ENCODE measurements around the gene SET. TPM values are rescaled to one million over a fixed set of nuclear protein-coding genes. Genes with fewer than 3 reads are reported as not detected.

SET gene
- total and polyA plus RNA-seq, 2 experiments from 2014 or later: 949 to 1,261 TPM

DNA sequence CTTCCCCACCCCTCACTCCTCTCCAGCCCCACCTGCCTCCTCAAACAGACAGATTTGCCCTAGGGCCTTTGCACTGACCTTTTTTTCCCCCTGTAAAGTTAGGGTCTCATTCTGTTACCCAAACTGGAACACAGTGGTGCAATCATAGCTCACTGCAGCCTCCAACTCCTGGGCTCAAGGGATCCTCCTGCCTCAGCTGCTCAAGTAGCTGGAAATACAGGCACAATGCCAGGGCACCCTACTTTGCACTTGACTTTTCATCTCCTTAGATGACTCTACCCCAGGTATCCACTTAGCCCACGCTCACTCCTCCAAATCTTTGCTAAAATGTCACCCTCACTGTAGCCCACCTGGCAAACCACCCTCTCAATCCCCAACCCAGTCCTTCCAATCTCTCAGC, 34.5 kb upstream of the SET start (continued):
- no peak for TF ChIP-seq ZNF114 (CRISPR knock-in tag; IDR thresholded peaks at IDR 0.05)
- TF ChIP-seq ZNF331 (CRISPR knock-in tag; IDR thresholded peaks at IDR 0.05; ENCODE audit: low read depth): no peak
- TF ChIP-seq EZH2phosphoT487 (IDR thresholded peaks at IDR 0.05; ENCODE audit: unreplicated experiment): no peak
- TF ChIP-seq, protein P1, sequence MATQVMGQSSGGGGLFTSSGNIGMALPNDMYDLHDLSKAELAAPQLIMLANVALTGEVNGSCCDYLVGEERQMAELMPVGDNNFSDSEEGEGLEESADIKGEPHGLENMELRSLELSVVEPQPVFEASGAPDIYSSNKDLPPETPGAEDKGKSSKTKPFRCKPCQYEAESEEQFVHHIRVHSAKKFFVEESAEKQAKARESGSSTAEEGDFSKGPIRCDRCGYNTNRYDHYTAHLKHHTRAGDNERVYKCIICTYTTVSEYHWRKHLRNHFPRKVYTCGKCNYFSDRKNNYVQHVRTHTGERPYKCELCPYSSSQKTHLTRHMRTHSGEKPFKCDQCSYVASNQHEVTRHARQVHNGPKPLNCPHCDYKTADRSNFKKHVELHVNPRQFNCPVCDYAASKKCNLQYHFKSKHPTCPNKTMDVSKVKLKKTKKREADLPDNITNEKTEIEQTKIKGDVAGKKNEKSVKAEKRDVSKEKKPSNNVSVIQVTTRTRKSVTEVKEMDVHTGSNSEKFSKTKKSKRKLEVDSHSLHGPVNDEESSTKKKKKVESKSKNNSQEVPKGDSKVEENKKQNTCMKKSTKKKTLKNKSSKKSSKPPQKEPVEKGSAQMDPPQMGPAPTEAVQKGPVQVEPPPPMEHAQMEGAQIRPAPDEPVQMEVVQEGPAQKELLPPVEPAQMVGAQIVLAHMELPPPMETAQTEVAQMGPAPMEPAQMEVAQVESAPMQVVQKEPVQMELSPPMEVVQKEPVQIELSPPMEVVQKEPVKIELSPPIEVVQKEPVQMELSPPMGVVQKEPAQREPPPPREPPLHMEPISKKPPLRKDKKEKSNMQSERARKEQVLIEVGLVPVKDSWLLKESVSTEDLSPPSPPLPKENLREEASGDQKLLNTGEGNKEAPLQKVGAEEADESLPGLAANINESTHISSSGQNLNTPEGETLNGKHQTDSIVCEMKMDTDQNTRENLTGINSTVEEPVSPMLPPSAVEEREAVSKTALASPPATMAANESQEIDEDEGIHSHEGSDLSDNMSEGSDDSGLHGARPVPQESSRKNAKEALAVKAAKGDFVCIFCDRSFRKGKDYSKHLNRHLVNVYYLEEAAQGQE (IDR thresholded peaks at IDR 0.05; ENCODE audit: unreplicated experiment): no peak
- no peak for TF ChIP-seq EZH2 (IDR thresholded peaks at IDR 0.05; ENCODE audit: low read depth, unreplicated experiment)
- TF ChIP-seq STAT1 (IDR thresholded peaks at IDR 0.05; ENCODE audit: unreplicated experiment): no peak

DNA sequence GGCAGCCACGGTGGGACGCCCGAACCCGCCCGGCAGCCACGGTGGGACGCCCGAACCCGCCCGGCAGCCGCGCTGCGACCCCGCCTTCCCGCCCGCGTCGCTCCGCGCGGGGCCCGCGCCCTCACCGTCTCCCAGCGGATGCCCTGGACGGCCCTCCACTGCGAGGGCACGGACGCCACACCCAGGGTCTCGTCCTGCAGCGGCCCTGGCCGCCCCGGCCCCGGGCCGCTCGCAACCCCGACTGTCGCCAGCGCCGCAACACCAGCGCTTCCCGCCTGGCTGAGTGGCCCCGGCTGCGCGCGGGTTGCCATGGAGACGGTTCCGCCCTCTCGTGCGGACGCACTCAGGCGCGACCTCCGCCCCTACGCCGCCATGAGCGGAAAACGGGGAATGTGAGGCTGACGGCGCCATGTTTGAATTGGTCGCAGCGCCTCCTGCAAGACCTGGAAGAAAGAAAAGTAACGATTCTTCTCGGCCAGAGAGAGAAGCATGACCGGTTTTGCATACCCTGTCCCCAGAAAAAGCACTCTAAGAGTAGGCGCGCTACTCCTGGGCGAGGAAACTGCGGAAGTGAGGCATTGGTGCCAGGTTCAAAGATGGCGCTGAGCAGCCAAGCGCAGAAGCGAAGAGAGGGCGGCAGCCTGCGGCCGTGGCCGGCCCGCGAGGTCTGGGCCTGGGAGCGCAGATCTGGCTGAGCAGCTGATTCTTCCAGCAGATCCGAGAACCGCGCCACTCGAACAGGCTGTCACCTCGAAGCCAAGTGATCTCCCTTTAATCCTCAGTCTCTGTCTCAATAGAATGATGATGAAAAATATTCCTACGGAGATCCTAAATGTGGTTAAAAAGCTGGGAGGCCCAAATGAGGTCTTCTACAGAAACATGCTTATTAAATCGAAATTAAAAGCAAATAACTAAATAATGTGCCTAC, 32.3 kb upstream of the SET start, which contains the start of gene DYNC2I2:
DYNC2I2 (minus strand) TSS at position 432 of the 928 bp plus-strand sequence; CDS start at position 311, 121 bp downstream.
- Histone ChIP-seq H3K27ac (ENCODE audit: low read depth) (peak within 1 kb of the TSS; percentile 99), H3K4me1 (ENCODE audit: insufficient read depth) (no peaks in the 10 kb centered on the region), H3K27me3 (ENCODE audit: insufficient read depth) (no peaks in the 10 kb centered on the region), H4K20me1 (replicated peaks; ENCODE audit: insufficient read depth) (no peaks in the 10 kb centered on the region), H3K79me2 (replicated peaks; ENCODE audit: insufficient read depth) (no peaks in the 10 kb centered on the region; the same call in 1 of the 2 replicates), H3F3A (replicated peaks; ENCODE audit: low read depth) (peaks cover 11% of the 10 kb centered on the region), H3K36me3 (ENCODE audit: insufficient read depth) (no peaks in the 10 kb centered on the region), H3K4me2 (peak within 1 kb of the TSS; percentile 72), H3K4me3 (peak within 1 kb of the TSS; percentile 55), H2AFZ (peak within 1 kb of the TSS; percentile 83), H3K9me2 (ENCODE audit: insufficient read depth) (no peaks in the 10 kb centered on the region)
- Mint-ChIP-seq H3K27me3 (ENCODE audit: insufficient read depth, low read depth, poor library complexity) (peaks cover 10% of the 10 kb centered on the region), H3K4me3 (peak within 1 kb of the TSS; percentile 87), H3K27ac (peak within 1 kb of the TSS; percentile 100), H3K9me3 (no peaks in the 10 kb centered on the region), H3K4me1 (peaks cover 4% of the 10 kb centered on the region; the same call in 1 of the 3 replicates), H3K36me3 (ENCODE audit: low read depth) (peaks cover 3% of the 10 kb centered on the region; the same call in 1 of the 3 replicates)
- TF ChIP-seq, protein P2, sequence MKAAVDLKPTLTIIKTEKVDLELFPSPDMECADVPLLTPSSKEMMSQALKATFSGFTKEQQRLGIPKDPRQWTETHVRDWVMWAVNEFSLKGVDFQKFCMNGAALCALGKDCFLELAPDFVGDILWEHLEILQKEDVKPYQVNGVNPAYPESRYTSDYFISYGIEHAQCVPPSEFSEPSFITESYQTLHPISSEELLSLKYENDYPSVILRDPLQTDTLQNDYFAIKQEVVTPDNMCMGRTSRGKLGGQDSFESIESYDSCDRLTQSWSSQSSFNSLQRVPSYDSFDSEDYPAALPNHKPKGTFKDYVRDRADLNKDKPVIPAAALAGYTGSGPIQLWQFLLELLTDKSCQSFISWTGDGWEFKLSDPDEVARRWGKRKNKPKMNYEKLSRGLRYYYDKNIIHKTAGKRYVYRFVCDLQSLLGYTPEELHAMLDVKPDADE (IDR thresholded peaks at IDR 0.05): peak; percentile 70
- no peak for TF ChIP-seq EZH2phosphoT487 (IDR thresholded peaks at IDR 0.05; ENCODE audit: unreplicated experiment)
- peak; percentile 87 for TF ChIP-seq CREB1 (CRISPR knock-in tag; IDR thresholded peaks at IDR 0.05; ENCODE audit: low read depth)
- peak; percentile 74 for TF ChIP-seq POLR2AphosphoS5 (IDR thresholded peaks at IDR 0.05; ENCODE audit: low read depth)
- peak; percentile 98 for DNase-seq (ENCODE audit: low spot score)
- peak; percentile 96 for ATAC-seq

Measured in GM23338 (cell line).